GM12892 (cell line): ENCODE data around the gene SLC25A22.
A peak's percentile ranks its signal among the peaks of the same experiment; 100 is the strongest.

Source experiments
- DNase-seq: peaks from one replicate; pipeline ENCODE4 v3.0.0; 2011; ENCODE audit not compliant: insufficient read length
- FAIRE-seq: peaks from 2 replicates; lab custom pipeline; 2011; peaks lifted over from hg19 to GRCh38; lab: Jason Lieb, UNC
- POLR2A ChIP-seq: IDR thresholded peaks from 2 replicates; pipeline ENCODE4 v1.6.1; 2011; ENCODE audit warnings: low read depth, low read length, control low read depth
- POLR2AphosphoS5 ChIP-seq: IDR thresholded peaks from 2 replicates; pipeline ENCODE4 v1.6.1; 2011; ENCODE audit warnings: low read depth, low read length, control low read depth
- TAF1 ChIP-seq: IDR thresholded peaks from 2 replicates; pipeline ENCODE4 v1.6.1; 2011; ENCODE audit warnings: low read depth, mild to moderate bottlenecking, control low read depth, low read length, borderline replicate concordance

The SLC25A22 gene

GRCh38 chr11:797296-798092, 587 bp downstream of the SLC25A22 start:
- DNase-seq (peak; percentile 94), FAIRE-seq (peak; percentile 99)
- TF ChIP-seq POLR2AphosphoS5 (peak; percentile 36; the same call in 1 of the 2 replicates), POLR2A (no peak; the same call in 1 of the 2 replicates)

- FAIRE-seq (no peak), DNase-seq (no peak)
- TF ChIP-seq TAF1 (no peak), POLR2A (0 out of 2 replicates have a peak, but pooled peaks have one; percentile 28), POLR2AphosphoS5 (peak; percentile 0; the same call in 1 of the 2 replicates)
Observed at GRCh38 chr11:796565-797295, 1.4 kb downstream of the SLC25A22 start.

GRCh38 chr11:795634-796564, 2.2 kb downstream of the SLC25A22 start:
- peak; percentile 50; the same call in 1 of the 2 replicates for TF ChIP-seq POLR2AphosphoS5
- TF ChIP-seq POLR2A: peak; percentile 53
- no peak; the same call in 1 of the 2 replicates for TF ChIP-seq TAF1
- FAIRE-seq (peak; percentile 99), DNase-seq (peak; percentile 99)

GRCh38 chr11:794766-795633, 3.1 kb downstream of the SLC25A22 start:
- TF ChIP-seq POLR2A (no peak), POLR2AphosphoS5 (no peak), TAF1 (no peak)
- DNase-seq: no peak
- peak; percentile 64 for FAIRE-seq

GRCh38 chr11:794013-794765, 3.9 kb downstream of the SLC25A22 start:
- FAIRE-seq (no peak), DNase-seq (no peak)
- TF ChIP-seq POLR2AphosphoS5 (no peak), POLR2A (no peak), TAF1 (no peak)

GRCh38 chr11:793556-793955, 4.5 kb downstream of the SLC25A22 start:
- no peak for TF ChIP-seq POLR2A
- TF ChIP-seq TAF1: no peak
- TF ChIP-seq POLR2AphosphoS5: no peak
- FAIRE-seq (no peak), DNase-seq (no peak)

GRCh38 chr11:792873-793272, 5.2 kb downstream of the SLC25A22 start:
- TF ChIP-seq POLR2AphosphoS5 (no peak), POLR2A (no peak)
- FAIRE-seq (no peak), DNase-seq (no peak)

- no peak for TF ChIP-seq POLR2A
- TF ChIP-seq TAF1: no peak
- TF ChIP-seq POLR2AphosphoS5: no peak
- DNase-seq (no peak), FAIRE-seq (no peak)
Observed at GRCh38 chr11:792535-792821, 5.6 kb downstream of the SLC25A22 start.

- FAIRE-seq (no peak), DNase-seq (no peak)
- TF ChIP-seq TAF1 (no peak), POLR2A (no peak), POLR2AphosphoS5 (no peak)
Observed at GRCh38 chr11:791658-792534, 6.2 kb downstream of the SLC25A22 start.
